GM12873 (cell line): ENCODE measurements around the gene CDKN1C.

Experiments used
- CTCF ChIP-seq: IDR thresholded peaks from 2 replicates; pipeline ENCODE4 v1.5.1; 2012; ENCODE audit warnings: low read depth, mild to moderate bottlenecking, moderate library complexity, low read length, control low read depth; ENCODE audit not compliant: insufficient read depth; ENCODE audit errors: missing control alignments

The CDKN1C gene

GRCh38 chr11:2843551-2843950, 42.0 kb downstream of the CDKN1C start:
- TF ChIP-seq CTCF = no peak

GRCh38 chr11:2842876-2843275, 42.7 kb downstream of the CDKN1C start:
- no peak for TF ChIP-seq CTCF

- no peak for TF ChIP-seq CTCF
Observed at GRCh38 chr11:2841411-2842190, 44.0 kb downstream of the CDKN1C start.

GRCh38 chr11:2839395-2839943, 46.1 kb downstream of the CDKN1C start:
- no peak for TF ChIP-seq CTCF

GRCh38 chr11:2838676-2839294, 46.8 kb downstream of the CDKN1C start:
- no peak for TF ChIP-seq CTCF

- TF ChIP-seq CTCF = no peak
Observed at GRCh38 chr11:2838091-2838490, 47.5 kb downstream of the CDKN1C start.

- no peak for TF ChIP-seq CTCF
Observed at GRCh38 chr11:2837651-2838050, 47.9 kb downstream of the CDKN1C start.
